Measurements from ENCODE around the gene CES4A.

GRCh38 chr16:66946541-66946940, 41.8 kb upstream of the CES4A start:
- TF ChIP-seq ELF4 (CRISPR knock-in tag; IDR thresholded peaks at IDR 0.05; ENCODE audit: low read depth) (no peak), CBFB (CRISPR knock-in tag; IDR thresholded peaks at IDR 0.05; ENCODE audit: low read depth) (no peak), ZMAT4 (CRISPR knock-in tag; IDR thresholded peaks at IDR 0.05) (no peak), ZNF317 (CRISPR knock-in tag; IDR thresholded peaks at IDR 0.05; ENCODE audit: borderline replicate concordance, low read depth) (no peak), ZNF416 (CRISPR knock-in tag; IDR thresholded peaks at IDR 0.05) (no peak), USF2 (CRISPR knock-in tag; IDR thresholded peaks at IDR 0.05) (no peak), CTCF (IDR thresholded peaks at IDR 0.05) (no peak), ZBTB21 (CRISPR knock-in tag; IDR thresholded peaks at IDR 0.05; ENCODE audit: borderline replicate concordance) (no peak), JUN (CRISPR knock-in tag; IDR thresholded peaks at IDR 0.05) (no peak), ZNF263 (CRISPR knock-in tag; IDR thresholded peaks at IDR 0.05; ENCODE audit: low read depth) (no peak), GABPB1 (CRISPR knock-in tag; IDR thresholded peaks at IDR 0.05) (no peak), FOXK1 (CRISPR knock-in tag; IDR thresholded peaks at IDR 0.05) (no peak)

Data from WTC11 (cell line).